Natural killer cell (primary cell): ENCODE data around the gene CEP112. TPM values are rescaled to one million over a fixed set of nuclear protein-coding genes. Genes with fewer than 3 reads are reported as not detected.

Experiments used
- ATAC-seq, 3 donors: fragments of 150-1000 bp in 2 of 3; fragments of 200-7000 bp in 1 of 3; cut with Tn5 transposase; 1 replicate in 1 of 3; 2 replicates in 2 of 3; pipeline ENCODE4 v1.10.0; 2021; ENCODE audit warnings: mild to moderate bottlenecking in 2 of 3, moderate library complexity in 2 of 3
- DNase-seq, 2 donors: peaks; one replicate each; pipeline versions ENCODE4 v3.0.0 to v3.0.0-alpha.2; 2013 to 2021; ENCODE audit warnings: mixed read lengths in 1 of 2
- H3K27ac ChIP-seq: one replicate; pipeline ENCODE4 v1.5.1; 2013; ENCODE audit warnings: mild to moderate bottlenecking, low read length
- H3K27me3 ChIP-seq: one replicate; pipeline ENCODE4 v1.6.1; 2013; ENCODE audit warnings: low read length; ENCODE audit not compliant: control insufficient read depth, insufficient read depth
- H3K36me3 ChIP-seq: one replicate; pipeline ENCODE4 v1.6.1; 2013; ENCODE audit warnings: low read length; ENCODE audit not compliant: control insufficient read depth, insufficient read depth
- H3K4me1 ChIP-seq: one replicate; pipeline ENCODE4 v1.6.1; 2013; ENCODE audit warnings: low read length; ENCODE audit not compliant: control insufficient read depth, insufficient read depth
- H3K4me3 ChIP-seq: one replicate; pipeline ENCODE4 v1.5.1; 2013; ENCODE audit warnings: low read length
- H3K9me3 ChIP-seq: one replicate; pipeline ENCODE4 v1.6.1; 2013; ENCODE audit warnings: low read length; ENCODE audit not compliant: control insufficient read depth, insufficient read depth
- H3K27ac Mint-ChIP-seq, 2 donors: one replicate each; pipeline ENCODE4 v1.8.0; 2022; ENCODE audit warnings: mild to moderate bottlenecking in 2 of 2, mixed read lengths in 2 of 2, moderate library complexity in 1 of 2
- H3K27me3 Mint-ChIP-seq, 2 donors: one replicate each; pipeline ENCODE4 v1.8.0; 2022; ENCODE audit warnings: low read depth in 2 of 2, mixed read lengths in 2 of 2
- H3K36me3 Mint-ChIP-seq: one replicate; pipeline ENCODE4 v1.8.0; 2022; ENCODE audit warnings: mixed read lengths
- H3K4me1 Mint-ChIP-seq, 2 donors: one replicate each; pipeline ENCODE4 v1.8.0; 2022; ENCODE audit warnings: mixed read lengths in 2 of 2
- H3K4me3 Mint-ChIP-seq: one replicate; pipeline ENCODE4 v1.8.0; 2022; ENCODE audit warnings: mild to moderate bottlenecking, moderate library complexity, mixed read lengths
- H3K9me3 Mint-ChIP-seq, 2 donors: one replicate each; pipeline ENCODE4 v1.8.0; 2022; ENCODE audit warnings: mixed read lengths in 2 of 2
- CTCF ChIP-seq: fragments of 200-600 bp; IDR thresholded peaks from one replicate; pipeline ENCODE4 v1.8.0; 2022; ENCODE audit warnings: antibody characterized with exemption
- whole genome bisulfite sequencing: methylation state at CpG from one replicate; pipeline ENCODE4 v1.1.7; 2013; ENCODE audit warnings: missing lambda C conversion rate; ENCODE audit not compliant: insufficient coverage; 5-methylcytosine and 5-hydroxymethylcytosine counted together
- intact Hi-C: fragments of 100-400 bp; cut with micrococcal nuclease; formaldehyde crosslinking; loops from one replicate; pipeline ENCODE4 v1.14.2; 2022
- total RNA-seq, 4 donors: library from RNA; stranded (reverse); fragments of 120-200 nt in 1 of 4; gene quantifications; one replicate each; pipeline versions ENCODE4 v1.2.3 to v1.2.4, GENCODE V29; 2013 to 2022

Gene CEP112
- total RNA-seq, 3 donors from 2014 or later (not counting 1 experiment from before 2014, with no cell fraction given) = 0.60 to 1.1 (median 0.85) TPM

- H3K36me3 Mint-ChIP-seq = no peaks in the 10 kb centered on the region
- no peak for TF ChIP-seq CTCF
- ATAC-seq (no peak), DNase-seq (no peak)
- H3K4me3 ChIP-seq = no peak overlapping the region
- H3K36me3 ChIP-seq = no peaks in the 10 kb centered on the region
- H3K27ac Mint-ChIP-seq = no peak overlapping the region
- no peaks in the 10 kb centered on the region for H3K9me3 Mint-ChIP-seq
- intact Hi-C loops = no loop called here
- H3K9me3 ChIP-seq = no peaks in the 10 kb centered on the region
- H3K4me3 Mint-ChIP-seq = no peak overlapping the region
- H3K4me1 Mint-ChIP-seq = no peaks in the 10 kb centered on the region
- H3K4me1 ChIP-seq = no peaks in the 10 kb centered on the region
- H3K27me3 ChIP-seq = no peaks in the 10 kb centered on the region
- no peak overlapping the region for H3K27ac ChIP-seq
- H3K27me3 Mint-ChIP-seq = peaks cover 16 to 42% of the 10 kb centered on the region in 2 donors
These were observed 29.4 kb upstream of the CEP112 start for GRCh38 chr17:66221343-66221742.

DNA sequence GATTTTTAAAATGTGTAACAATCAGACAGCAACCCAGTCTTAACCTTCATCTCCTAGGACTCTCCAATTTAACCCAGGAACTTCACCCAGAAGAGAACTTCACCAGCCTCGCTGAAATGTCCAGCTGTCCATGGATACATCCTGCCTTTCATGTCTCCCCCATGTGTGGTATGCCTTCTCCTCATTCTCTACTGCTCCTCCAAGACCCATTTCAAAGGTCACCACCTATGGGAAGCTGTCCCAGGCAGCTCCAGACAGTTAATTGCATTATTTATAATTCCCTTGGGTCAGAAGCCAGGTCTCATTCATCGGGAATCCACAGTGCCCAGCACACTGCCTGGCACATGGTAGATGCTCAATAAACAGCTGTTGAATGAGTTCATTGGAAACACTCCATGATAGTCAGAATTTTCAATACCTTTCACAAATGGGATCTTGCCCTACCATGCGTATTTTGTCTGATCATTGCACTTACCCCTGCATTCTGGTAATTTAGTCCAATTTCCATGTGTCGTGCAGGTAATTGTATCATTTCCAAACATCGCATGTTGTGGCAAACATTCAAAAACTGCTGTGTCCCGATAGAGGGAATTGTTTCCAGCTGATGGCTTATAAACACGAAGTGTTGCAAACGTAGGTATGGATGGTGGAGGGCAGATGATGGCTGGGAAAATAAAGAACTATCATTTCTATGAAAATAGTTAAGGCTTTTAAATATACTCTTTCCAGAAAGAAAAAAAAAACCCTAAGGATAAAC is 28.3 kb upstream of the CEP112 start:
- ATAC-seq (no peak), DNase-seq (no peak)
- intact Hi-C loops = no loop called here
- H3K4me1 ChIP-seq = no peaks in the 10 kb centered on the region
- no peak overlapping the region for H3K27ac Mint-ChIP-seq
- no peaks in the 10 kb centered on the region for H3K9me3 ChIP-seq
- no peaks in the 10 kb centered on the region for H3K36me3 ChIP-seq
- H3K4me3 Mint-ChIP-seq = no peak overlapping the region
- H3K27ac ChIP-seq = no peak overlapping the region
- no peaks in the 10 kb centered on the region for H3K27me3 ChIP-seq
- H3K27me3 Mint-ChIP-seq = peaks cover 18 to 42% of the 10 kb centered on the region in 2 donors
- 85% methylated on average over 7 of the region's 8 CpGs for WGBS
- H3K4me1 Mint-ChIP-seq = no peaks in the 10 kb centered on the region
- no peak overlapping the region for H3K4me3 ChIP-seq
- no peaks in the 10 kb centered on the region for H3K36me3 Mint-ChIP-seq
- TF ChIP-seq CTCF = no peak
- H3K9me3 Mint-ChIP-seq = no peaks in the 10 kb centered on the region

DNA sequence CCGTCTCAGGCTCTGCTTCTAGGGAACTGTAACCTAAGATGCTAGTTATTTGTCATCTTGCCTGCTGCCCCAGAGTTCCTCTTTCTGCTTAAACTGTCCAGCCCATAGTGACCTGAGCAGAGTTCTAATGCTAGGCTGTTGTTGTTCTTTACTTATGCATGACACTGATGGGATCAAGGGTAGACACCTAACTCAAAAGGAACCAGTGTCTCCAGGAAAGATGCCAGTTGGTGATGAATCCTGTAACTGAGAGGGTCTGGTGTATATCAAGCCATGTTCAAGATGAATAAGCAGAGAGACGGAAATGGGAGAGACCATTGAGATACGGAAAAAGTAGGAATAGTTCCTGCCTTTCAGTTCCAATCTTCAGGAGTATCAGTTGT is 23.6 kb upstream of the CEP112 start:
- no peak overlapping the region for H3K4me3 Mint-ChIP-seq
- Histone ChIP-seq H3K27ac (no peak overlapping the region), H3K36me3 (no peaks in the 10 kb centered on the region), H3K27me3 (no peaks in the 10 kb centered on the region), H3K4me3 (no peak overlapping the region), H3K4me1 (no peaks in the 10 kb centered on the region), H3K9me3 (no peaks in the 10 kb centered on the region)
- intact Hi-C loops = no loop called here
- H3K27ac Mint-ChIP-seq = no peak overlapping the region
- H3K9me3 Mint-ChIP-seq = no peaks in the 10 kb centered on the region
- no peaks in the 10 kb centered on the region for H3K4me1 Mint-ChIP-seq
- WGBS = 89% methylated on average over 3 of the region's 3 CpGs
- H3K27me3 Mint-ChIP-seq = peaks cover 29 to 49% of the 10 kb centered on the region in 2 donors
- no peaks in the 10 kb centered on the region for H3K36me3 Mint-ChIP-seq
- no peak for DNase-seq
- ATAC-seq = no peak
- TF ChIP-seq CTCF = no peak
